ENCODE data around the gene SIDT1.
A peak's percentile ranks its signal among the peaks of the same experiment; 100 is the strongest.

SIDT1 gene

GRCh38 chr3:113607219-113607596 is 74.9 kb downstream of the SIDT1 start:
- TF ChIP-seq, protein P1, sequence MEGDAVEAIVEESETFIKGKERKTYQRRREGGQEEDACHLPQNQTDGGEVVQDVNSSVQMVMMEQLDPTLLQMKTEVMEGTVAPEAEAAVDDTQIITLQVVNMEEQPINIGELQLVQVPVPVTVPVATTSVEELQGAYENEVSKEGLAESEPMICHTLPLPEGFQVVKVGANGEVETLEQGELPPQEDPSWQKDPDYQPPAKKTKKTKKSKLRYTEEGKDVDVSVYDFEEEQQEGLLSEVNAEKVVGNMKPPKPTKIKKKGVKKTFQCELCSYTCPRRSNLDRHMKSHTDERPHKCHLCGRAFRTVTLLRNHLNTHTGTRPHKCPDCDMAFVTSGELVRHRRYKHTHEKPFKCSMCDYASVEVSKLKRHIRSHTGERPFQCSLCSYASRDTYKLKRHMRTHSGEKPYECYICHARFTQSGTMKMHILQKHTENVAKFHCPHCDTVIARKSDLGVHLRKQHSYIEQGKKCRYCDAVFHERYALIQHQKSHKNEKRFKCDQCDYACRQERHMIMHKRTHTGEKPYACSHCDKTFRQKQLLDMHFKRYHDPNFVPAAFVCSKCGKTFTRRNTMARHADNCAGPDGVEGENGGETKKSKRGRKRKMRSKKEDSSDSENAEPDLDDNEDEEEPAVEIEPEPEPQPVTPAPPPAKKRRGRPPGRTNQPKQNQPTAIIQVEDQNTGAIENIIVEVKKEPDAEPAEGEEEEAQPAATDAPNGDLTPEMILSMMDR (conservative IDR thresholded peaks at IDR 0.05; ENCODE audit: control insufficient read depth, insufficient read depth, low read depth, low read length): no peak
- no peak for DNase-seq (ENCODE audit: low read depth)
- H3K4me3 ChIP-seq (ENCODE audit: control insufficient read depth, low read depth, low read length): no peak overlapping the region

DNA sequence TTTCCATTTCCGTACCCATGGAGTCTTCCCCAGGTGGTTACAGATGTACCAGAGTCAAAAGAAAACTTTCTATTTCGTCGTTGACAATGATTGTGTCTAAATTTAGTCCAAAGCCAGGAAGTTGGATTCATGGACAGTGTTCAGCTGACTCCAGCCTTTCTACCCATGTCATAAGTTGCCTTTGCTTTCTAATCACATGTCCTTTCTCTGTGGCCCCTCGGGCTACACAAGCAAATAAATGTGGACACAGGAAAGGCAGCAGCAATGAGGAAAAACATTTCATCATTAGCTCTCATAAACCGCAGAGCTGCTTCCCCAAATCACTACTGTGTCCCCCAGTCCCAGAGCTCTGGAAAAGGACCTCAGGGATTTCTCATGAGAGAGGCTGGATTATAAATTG is 82.0 kb downstream of the SIDT1 start:
- H3K4me3 ChIP-seq (ENCODE audit: control insufficient read depth, low read depth, low read length): no peak overlapping the region
- DNase-seq (ENCODE audit: low read depth): no peak
- TF ChIP-seq, protein P1 (conservative IDR thresholded peaks at IDR 0.05; ENCODE audit: control insufficient read depth, insufficient read depth, low read depth, low read length): no peak

DNA sequence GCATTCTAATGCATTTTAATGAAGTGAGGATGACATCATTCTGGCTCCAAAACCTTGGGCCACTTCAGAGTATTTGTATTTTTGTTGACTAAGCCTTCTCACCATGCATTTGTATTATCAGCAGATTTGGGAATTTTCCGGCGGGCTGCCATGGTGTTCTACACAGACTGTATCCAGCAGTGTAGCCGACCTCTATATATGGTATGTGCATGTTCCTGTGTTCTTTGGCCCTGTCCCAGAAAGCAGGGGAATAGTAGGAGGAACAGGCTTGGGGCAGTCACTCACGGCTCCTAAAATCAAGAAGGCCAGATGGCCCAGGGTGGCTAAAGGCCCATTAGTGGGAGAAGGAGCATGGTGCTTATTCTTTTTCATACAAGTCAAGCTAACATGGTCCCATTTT is 83.6 kb downstream of the SIDT1 start:
- DNase-seq (ENCODE audit: low read depth): no peak
- TF ChIP-seq, protein P1 (conservative IDR thresholded peaks at IDR 0.05; ENCODE audit: control insufficient read depth, insufficient read depth, low read depth, low read length): no peak
- H3K4me3 ChIP-seq (ENCODE audit: control insufficient read depth, low read depth, low read length): no peak overlapping the region

DNA sequence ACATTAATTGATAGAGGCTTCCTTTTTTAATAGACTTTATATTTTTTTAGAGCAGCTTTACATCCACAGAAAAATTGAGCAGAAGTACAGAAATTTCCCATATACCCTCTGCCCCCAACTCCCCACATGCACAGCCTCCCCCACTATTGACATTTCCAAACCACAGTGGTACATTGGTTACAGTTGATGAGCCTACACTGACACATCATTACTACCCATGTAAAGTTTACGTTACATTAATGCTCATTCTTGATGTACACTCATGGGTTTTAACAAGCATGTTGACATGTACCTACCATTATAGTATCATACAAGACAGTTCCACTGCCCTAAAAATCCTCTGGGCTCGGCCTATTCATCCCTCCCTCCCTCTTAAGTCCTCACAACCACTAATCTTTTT is 85.4 kb downstream of the SIDT1 start:
- no peak for DNase-seq (ENCODE audit: low read depth)
- no peak overlapping the region for H3K4me3 ChIP-seq (ENCODE audit: control insufficient read depth, low read depth, low read length)
- TF ChIP-seq, protein P1 (conservative IDR thresholded peaks at IDR 0.05; ENCODE audit: control insufficient read depth, insufficient read depth, low read depth, low read length): no peak

- TF ChIP-seq, protein P1 (conservative IDR thresholded peaks at IDR 0.05; ENCODE audit: control insufficient read depth, insufficient read depth, low read depth, low read length): no peak
- H3K4me3 ChIP-seq (ENCODE audit: control insufficient read depth, low read depth, low read length): no peak overlapping the region
- no peak for DNase-seq (ENCODE audit: low read depth)
Observed at GRCh38 chr3:113620091-113620490, 87.7 kb downstream of the SIDT1 start.

DNA sequence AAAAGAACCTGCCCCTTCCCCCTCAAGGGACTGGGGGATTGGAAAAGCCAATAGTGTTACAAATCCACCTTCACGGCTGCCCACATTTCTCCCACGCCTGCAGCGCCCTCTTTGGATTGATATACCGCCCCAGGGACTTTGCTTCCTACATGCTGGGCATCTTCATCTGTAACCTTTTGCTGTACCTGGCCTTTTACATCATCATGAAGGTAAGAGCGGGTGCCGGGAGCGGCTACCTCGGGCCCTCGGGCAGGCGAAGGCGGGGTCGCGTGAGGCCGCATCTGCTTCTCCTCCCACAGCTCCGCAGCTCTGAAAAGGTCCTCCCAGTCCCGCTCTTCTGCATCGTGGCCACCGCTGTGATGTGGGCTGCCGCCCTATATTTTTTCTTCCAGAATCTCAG is 91.0 kb downstream of the SIDT1 start:
- DNase-seq (ENCODE audit: low read depth): peak; percentile 3
- no peak overlapping the region for H3K4me3 ChIP-seq (ENCODE audit: control insufficient read depth, low read depth, low read length)
- TF ChIP-seq, protein P1 (conservative IDR thresholded peaks at IDR 0.05; ENCODE audit: control insufficient read depth, insufficient read depth, low read depth, low read length): peak; percentile 18

DNA sequence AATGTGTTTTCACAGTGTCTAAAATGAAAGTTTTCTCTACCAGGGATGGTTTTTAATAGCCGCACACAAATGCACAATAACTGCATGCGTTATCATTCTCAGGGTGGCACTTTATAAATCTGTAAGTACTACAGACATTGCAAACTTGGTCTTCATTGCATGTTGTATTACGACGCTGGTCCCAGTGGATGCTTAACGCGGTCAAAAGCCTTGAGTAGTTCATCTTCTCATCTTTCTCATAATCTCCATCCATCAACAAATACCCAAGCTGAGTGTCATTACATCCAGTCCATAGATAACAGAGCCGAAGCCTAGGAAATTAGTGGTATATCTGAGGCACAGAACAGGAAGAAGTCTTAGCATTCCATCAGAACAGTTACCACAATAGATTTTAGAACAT is 91.5 kb downstream of the SIDT1 start:
- no peak overlapping the region for H3K4me3 ChIP-seq (ENCODE audit: control insufficient read depth, low read depth, low read length)
- DNase-seq (ENCODE audit: low read depth): no peak
- TF ChIP-seq, protein P1 (conservative IDR thresholded peaks at IDR 0.05; ENCODE audit: control insufficient read depth, insufficient read depth, low read depth, low read length): no peak

Measured in fibroblast of mammary gland (primary cell).